ENCODE results near the gene PTPRG. TPM values are rescaled to one million over a fixed set of nuclear protein-coding genes. Genes with fewer than 3 reads are reported as not detected.
A peak's percentile ranks its signal among the peaks of the same experiment; 100 is the strongest.

PTPRG gene
- total RNA-seq, 2 donors from 2014 or later: 76.5 to 108 TPM

DNA sequence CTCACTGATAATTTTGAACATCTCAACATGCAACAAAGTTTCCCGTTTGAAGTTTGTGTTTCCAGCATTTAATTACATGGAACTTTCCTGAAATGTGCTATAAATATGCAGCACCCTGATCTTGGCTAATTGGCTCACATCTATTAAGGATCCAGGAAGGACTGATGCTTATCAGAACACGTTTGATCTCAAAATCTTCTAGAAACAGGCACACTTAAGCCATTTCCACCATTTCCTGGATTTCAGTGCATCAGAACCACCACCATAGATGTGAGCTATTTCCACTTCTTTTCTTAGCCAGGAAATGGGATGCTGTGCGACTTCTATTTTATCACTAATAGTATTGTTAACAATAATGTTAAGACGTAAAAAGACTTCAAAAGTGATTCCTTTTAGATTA lies 583.1 kb downstream of the PTPRG start:
- Mint-ChIP-seq H3K4me3 (no peak overlapping the region), H3K36me3 (ENCODE audit: low read depth) (peaks cover 20% of the 10 kb centered on the region), H3K27me3 (ENCODE audit: insufficient read depth) (no peaks in the 10 kb centered on the region), H3K27ac (no peak overlapping the region), H3K4me1 (peaks cover 29% of the 10 kb centered on the region), H3K9me3 (no peaks in the 10 kb centered on the region)
- Histone ChIP-seq H3K27ac (ENCODE audit: low read depth, low read length) (no peak overlapping the region), H3K27me3 (ENCODE audit: control insufficient read depth, insufficient read depth, low read length, poor library complexity, severe bottlenecking) (no peaks in the 10 kb centered on the region), H3K36me3 (ENCODE audit: control insufficient read depth, insufficient read depth, low read length) (peaks cover 4% of the 10 kb centered on the region), H3K4me3 (ENCODE audit: low read length) (no peak overlapping the region), H3K4me1 (ENCODE audit: control insufficient read depth, insufficient read depth, low read length) (peaks cover 3% of the 10 kb centered on the region), H3K9me3 (ENCODE audit: control insufficient read depth, low read length) (no peaks in the 10 kb centered on the region), H3K9ac (ENCODE audit: extremely low read depth, low read length, poor library complexity, severe bottlenecking) (no peak overlapping the region)
- no peak for DNase-seq
- TF ChIP-seq, protein P1, sequence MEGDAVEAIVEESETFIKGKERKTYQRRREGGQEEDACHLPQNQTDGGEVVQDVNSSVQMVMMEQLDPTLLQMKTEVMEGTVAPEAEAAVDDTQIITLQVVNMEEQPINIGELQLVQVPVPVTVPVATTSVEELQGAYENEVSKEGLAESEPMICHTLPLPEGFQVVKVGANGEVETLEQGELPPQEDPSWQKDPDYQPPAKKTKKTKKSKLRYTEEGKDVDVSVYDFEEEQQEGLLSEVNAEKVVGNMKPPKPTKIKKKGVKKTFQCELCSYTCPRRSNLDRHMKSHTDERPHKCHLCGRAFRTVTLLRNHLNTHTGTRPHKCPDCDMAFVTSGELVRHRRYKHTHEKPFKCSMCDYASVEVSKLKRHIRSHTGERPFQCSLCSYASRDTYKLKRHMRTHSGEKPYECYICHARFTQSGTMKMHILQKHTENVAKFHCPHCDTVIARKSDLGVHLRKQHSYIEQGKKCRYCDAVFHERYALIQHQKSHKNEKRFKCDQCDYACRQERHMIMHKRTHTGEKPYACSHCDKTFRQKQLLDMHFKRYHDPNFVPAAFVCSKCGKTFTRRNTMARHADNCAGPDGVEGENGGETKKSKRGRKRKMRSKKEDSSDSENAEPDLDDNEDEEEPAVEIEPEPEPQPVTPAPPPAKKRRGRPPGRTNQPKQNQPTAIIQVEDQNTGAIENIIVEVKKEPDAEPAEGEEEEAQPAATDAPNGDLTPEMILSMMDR (conservative IDR thresholded peaks at IDR 0.05): no peak
- 89 to 90% methylated on average over 1 to 3 of the region's 4 CpGs for WGBS, 2 experiments (ENCODE audit: insufficient coverage in 1 of 2, insufficient read length in 1 of 2)

DNA sequence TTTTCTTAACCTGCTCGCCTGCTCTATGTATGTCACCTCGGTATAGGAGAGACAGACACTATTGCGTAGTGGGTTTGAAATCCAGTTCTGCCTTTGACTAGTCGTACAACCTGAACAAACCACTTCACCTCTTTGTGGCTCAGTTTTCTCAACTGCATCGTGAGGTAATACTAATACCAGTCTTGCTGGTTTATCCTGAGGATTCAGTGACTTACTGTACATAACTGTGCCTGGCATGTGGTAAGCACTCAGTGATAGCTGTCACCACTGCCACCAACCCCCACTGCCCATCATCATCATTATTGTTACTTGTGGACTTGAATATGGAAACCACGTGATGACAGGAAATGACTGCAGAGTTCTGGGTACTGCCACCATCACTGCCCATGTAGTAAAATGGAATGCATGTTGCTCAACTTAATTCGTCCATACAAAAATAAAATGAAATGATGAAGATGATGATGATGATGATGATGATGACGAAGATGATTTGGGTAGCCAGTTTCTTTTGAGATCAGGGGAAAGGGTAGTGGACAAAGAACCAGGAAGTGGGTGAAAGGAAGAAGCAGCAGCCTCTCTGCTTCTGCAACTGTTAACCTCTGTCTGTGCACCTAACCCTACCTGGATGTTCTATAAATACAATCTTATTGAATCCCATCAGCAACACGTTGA lies 583.9 kb downstream of the PTPRG start:
- no peak for DNase-seq
- Mint-ChIP-seq H3K4me1 (peaks cover 29% of the 10 kb centered on the region), H3K36me3 (ENCODE audit: low read depth) (peaks cover 12% of the 10 kb centered on the region), H3K27me3 (ENCODE audit: insufficient read depth) (no peaks in the 10 kb centered on the region), H3K27ac (no peak overlapping the region), H3K9me3 (no peaks in the 10 kb centered on the region), H3K4me3 (no peak overlapping the region)
- peaks cover 3% of the 10 kb centered on the region for H3K4me1 ChIP-seq (ENCODE audit: control insufficient read depth, insufficient read depth, low read length)
- H3K9me3 ChIP-seq (ENCODE audit: control insufficient read depth, low read length): no peaks in the 10 kb centered on the region
- WGBS, 2 experiments (ENCODE audit: insufficient coverage in 1 of 2, insufficient read length in 1 of 2): 96 to 97% methylated on average over 7 to 9 of the region's 9 CpGs
- H3K9ac ChIP-seq (ENCODE audit: extremely low read depth, low read length, poor library complexity, severe bottlenecking): no peak overlapping the region
- no peak overlapping the region for H3K27ac ChIP-seq (ENCODE audit: low read depth, low read length)
- no peaks in the 10 kb centered on the region for H3K36me3 ChIP-seq (ENCODE audit: control insufficient read depth, insufficient read depth, low read length)
- H3K4me3 ChIP-seq (ENCODE audit: low read length): no peak overlapping the region
- TF ChIP-seq, protein P1 (conservative IDR thresholded peaks at IDR 0.05): no peak
- no peaks in the 10 kb centered on the region for H3K27me3 ChIP-seq (ENCODE audit: control insufficient read depth, insufficient read depth, low read length, poor library complexity, severe bottlenecking)

DNA sequence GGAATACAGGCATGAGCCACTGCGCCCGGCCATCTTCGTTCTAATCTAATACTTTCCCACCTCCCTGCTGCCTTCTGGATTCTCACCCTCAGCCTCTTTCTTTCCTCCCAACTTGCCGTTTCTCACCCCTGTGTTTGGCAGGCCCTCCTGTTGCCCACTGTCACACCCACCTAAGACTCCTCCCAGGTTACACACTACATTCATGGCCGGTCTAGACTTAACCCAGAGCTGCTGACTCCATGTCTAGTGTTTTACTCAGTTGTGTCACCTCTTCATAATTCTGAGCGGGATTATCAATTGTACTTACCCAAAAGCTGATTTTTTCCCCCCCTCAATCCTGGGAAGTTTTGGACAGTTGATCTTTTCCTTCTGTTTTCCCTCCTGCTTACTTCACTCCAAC lies 588.2 kb downstream of the PTPRG start:
- H3K27ac ChIP-seq (ENCODE audit: low read depth, low read length): no peak overlapping the region
- 90 to 96% methylated on average over 6 of the region's 6 CpGs for WGBS, 2 experiments (ENCODE audit: insufficient coverage in 1 of 2, insufficient read length in 1 of 2)
- H3K4me1 ChIP-seq (ENCODE audit: control insufficient read depth, insufficient read depth, low read length): no peaks in the 10 kb centered on the region
- Mint-ChIP-seq H3K27me3 (ENCODE audit: insufficient read depth) (no peaks in the 10 kb centered on the region), H3K4me1 (peaks cover 1% of the 10 kb centered on the region), H3K27ac (peak overlapping the region; percentile 41), H3K9me3 (no peaks in the 10 kb centered on the region), H3K4me3 (no peak overlapping the region), H3K36me3 (ENCODE audit: low read depth) (peaks cover 7% of the 10 kb centered on the region)
- TF ChIP-seq, protein P1 (conservative IDR thresholded peaks at IDR 0.05): no peak
- no peaks in the 10 kb centered on the region for H3K27me3 ChIP-seq (ENCODE audit: control insufficient read depth, insufficient read depth, low read length, poor library complexity, severe bottlenecking)
- H3K36me3 ChIP-seq (ENCODE audit: control insufficient read depth, insufficient read depth, low read length): no peaks in the 10 kb centered on the region
- DNase-seq: no peak
- no peak overlapping the region for H3K9ac ChIP-seq (ENCODE audit: extremely low read depth, low read length, poor library complexity, severe bottlenecking)
- no peak overlapping the region for H3K4me3 ChIP-seq (ENCODE audit: low read length)
- H3K9me3 ChIP-seq (ENCODE audit: control insufficient read depth, low read length): no peaks in the 10 kb centered on the region
